GM12892 (cell line): ENCODE data around the gene ZNF710.

Source experiments
- POLR2A ChIP-seq: IDR thresholded peaks from 2 replicates; pipeline ENCODE4 v1.6.1; 2011; ENCODE audit warnings: low read depth, low read length, control low read depth
- POLR2AphosphoS5 ChIP-seq: IDR thresholded peaks from 2 replicates; pipeline ENCODE4 v1.6.1; 2011; ENCODE audit warnings: low read depth, low read length, control low read depth
- TAF1 ChIP-seq: IDR thresholded peaks from 2 replicates; pipeline ENCODE4 v1.6.1; 2011; ENCODE audit warnings: low read depth, mild to moderate bottlenecking, control low read depth, low read length, borderline replicate concordance

- TF ChIP-seq POLR2A (no peak), TAF1 (no peak), POLR2AphosphoS5 (no peak)
These were observed 31.9 kb downstream of the ZNF710 start for GRCh38 chr15:90033006-90033405.
